Renal cortex interstitium (tissue), 11 donors: ENCODE data around the gene HECTD3. TPM values are rescaled to one million over a fixed set of nuclear protein-coding genes. Genes with fewer than 3 reads are reported as not detected.

ENCODE experiments used
- DNase-seq, 11 donors: peaks; one replicate each; pipeline ENCODE4 v3.0.0-alpha.2; 2013; ENCODE audit warnings: low read depth in 9 of 11, low spot score in 4 of 11; ENCODE audit errors: extremely low read depth in 1 of 11
- polyA plus RNA-seq, 3 donors: library from polyadenylated mRNA; unstranded; fragments of 120-200 nt; gene quantifications; one replicate each; pipeline ENCODE4 v1.2.1, GENCODE V29; 2013; ENCODE audit not compliant: insufficient read length in 3 of 3

The HECTD3 gene
- polyA plus RNA-seq, 3 donors: 32.2 to 35.2 (median 32.3) TPM

- DNase-seq: peak in 2 of 11 donors; percentile 28 to 33
Measured at GRCh38 chr1:45018599-45019230, 7.6 kb upstream of the HECTD3 start.

GRCh38 chr1:45016767-45017166 lies 5.6 kb upstream of the HECTD3 start:
- no peak for DNase-seq

- DNase-seq: no peak
Measured at GRCh38 chr1:45016090-45016697, 5.1 kb upstream of the HECTD3 start.

- no peak for DNase-seq
Measured at GRCh38 chr1:45015683-45016082, 4.6 kb upstream of the HECTD3 start.

- peak in 9 of 11 donors; percentile 59 to 82 (median 78) for DNase-seq
Measured at GRCh38 chr1:45014321-45015028, 3.4 kb upstream of the HECTD3 start.

GRCh38 chr1:45013551-45014209 lies 2.6 kb upstream of the HECTD3 start:
- no peak for DNase-seq

GRCh38 chr1:45012639-45013278 lies 1.6 kb upstream of the HECTD3 start:
- DNase-seq: peak in 2 of 11 donors; percentile 22 to 33

GRCh38 chr1:45011837-45012638 lies 914 bp upstream of the HECTD3 start, which contains the start of gene UROD:
UROD (plus strand) TSS chr1:45012254; CDS start chr1:45012266, 12 bp downstream.
- peak; percentile 80 to 96 (median 91) for DNase-seq

- no peak for DNase-seq
Measured at GRCh38 chr1:45009956-45010854, 919 bp downstream of the HECTD3 start.

- no peak for DNase-seq
Measured at GRCh38 chr1:45009296-45009865, 1.7 kb downstream of the HECTD3 start.

GRCh38 chr1:45008516-45008915 lies 2.6 kb downstream of the HECTD3 start:
- DNase-seq: no peak

GRCh38 chr1:45008076-45008475 lies 3.0 kb downstream of the HECTD3 start:
- no peak for DNase-seq

GRCh38 chr1:45007311-45007710 lies 3.8 kb downstream of the HECTD3 start:
- no peak for DNase-seq

- no peak for DNase-seq
Measured at GRCh38 chr1:45005761-45006160, 5.4 kb downstream of the HECTD3 start.

- DNase-seq: no peak
Measured at GRCh38 chr1:45004281-45004920, 6.7 kb downstream of the HECTD3 start.

GRCh38 chr1:45003741-45004140 lies 7.4 kb downstream of the HECTD3 start:
- no peak for DNase-seq
